H1 (cell line): Measurements from ENCODE around the gene PTGFR. TPM values are rescaled to one million over a fixed set of nuclear protein-coding genes. Genes with fewer than 3 reads are reported as not detected.

Experiments
- CTCF ChIA-PET: fragments of 300-600 bp; sonication (Branson Sonifier 250); formaldehyde crosslinking; loops from one replicate; lab custom pipeline; 2021; ENCODE audit not compliant: partially characterized antibody; lab: Charles Lee
- POLR2A ChIA-PET: fragments of 300-600 bp; sonication (Branson Sonifier 250); formaldehyde crosslinking; loops from one replicate; lab custom pipeline; 2021; ENCODE audit warnings: inconsistent platforms; ENCODE audit not compliant: partially characterized antibody; lab: Charles Lee
- DNase-seq, 2 experiments: peaks; one replicate each; pipeline versions ENCODE4 v3.0.0 to v3.0.0-alpha.2; 2010 to 2022; ENCODE audit warnings: low spot score in 2 of 2, low read depth in 1 of 2, mixed read lengths in 1 of 2
- FAIRE-seq: peaks from 2 replicates; lab custom pipeline; 2011; peaks lifted over from hg19 to GRCh38; lab: Jason Lieb, UNC
- H2AFZ ChIP-seq: 2 replicates; pipeline ENCODE4 v1.8.1; 2012; ENCODE audit warnings: low read length, inconsistent platforms
- H2AK5ac ChIP-seq: 2 replicates; pipeline ENCODE4 v1.6.1; 2013; ENCODE audit warnings: low read depth, low read length
- H2BK120ac ChIP-seq: replicated peaks from 2 replicates; pipeline ENCODE3; 2013; ENCODE audit warnings: low read depth, low read length, inconsistent platforms
- H2BK12ac ChIP-seq: 2 replicates; pipeline ENCODE4 v1.6.1; 2013; ENCODE audit warnings: low read depth, low read length
- H2BK15ac ChIP-seq: 2 replicates; pipeline ENCODE4 v1.6.1; 2013; ENCODE audit warnings: low read length
- H2BK20ac ChIP-seq: 2 replicates; pipeline ENCODE4 v1.6.1; 2013; ENCODE audit warnings: low read length
- H2BK5ac ChIP-seq: 2 replicates; pipeline ENCODE4 v1.6.1; 2013; ENCODE audit warnings: low read depth, low read length
- H3K14ac ChIP-seq: 2 replicates; pipeline ENCODE4 v1.6.1; 2013; ENCODE audit warnings: inconsistent platforms; ENCODE audit not compliant: insufficient read length
- H3K18ac ChIP-seq: 2 replicates; pipeline ENCODE4 v1.6.1; 2013; ENCODE audit warnings: low read length; ENCODE audit errors: extremely low read depth
- H3K23ac ChIP-seq: 2 replicates; pipeline ENCODE4 v1.6.1; 2013; ENCODE audit warnings: inconsistent platforms; ENCODE audit not compliant: insufficient read length
- H3K23me2 ChIP-seq: 2 replicates; pipeline ENCODE4 v1.6.1; 2013; ENCODE audit warnings: low read depth, low read length
- H3K27ac ChIP-seq: 2 replicates; pipeline ENCODE4 v1.6.1; 2011; ENCODE audit warnings: low read depth, low read length, inconsistent platforms
- H3K27me3 ChIP-seq, 4 experiments: replicated peaks in 1 of 4; 1 replicate in 1 of 4; 2 replicates in 3 of 4; pipeline versions ENCODE4 v1.6.1 to v1.8.1; 2011 to 2013; ENCODE audit warnings: low read length in 3 of 4, mild to moderate bottlenecking in 3 of 4, inconsistent platforms in 2 of 4, mixed read lengths in 2 of 4, moderate library complexity in 1 of 4; ENCODE audit not compliant: control insufficient read depth in 3 of 4, insufficient read depth in 3 of 4; ENCODE audit errors: extremely low read depth in 1 of 4
- H3K36me3 ChIP-seq, 4 experiments: 2 replicates each; pipeline versions ENCODE4 v1.6.1 to v1.8.1; 2011 to 2013; ENCODE audit warnings: mild to moderate bottlenecking in 4 of 4, low read length in 3 of 4, moderate library complexity in 2 of 4, control low read depth in 1 of 4, inconsistent platforms in 1 of 4; ENCODE audit not compliant: insufficient read depth in 4 of 4, control insufficient read depth in 2 of 4
- H3K4ac ChIP-seq: replicated peaks from 2 replicates; pipeline ENCODE3; 2013; ENCODE audit warnings: low read length, low read depth, mixed read lengths, inconsistent platforms; ENCODE audit not compliant: insufficient read length
- H3K4me1 ChIP-seq, 4 experiments: replicated peaks in 1 of 4; 1 replicate in 1 of 4; 2 replicates in 3 of 4; pipeline versions ENCODE4 v1.6.1 to v1.8.1; 2011 to 2013; ENCODE audit warnings: low read length in 3 of 4, inconsistent platforms in 2 of 4, mixed read lengths in 1 of 4; ENCODE audit not compliant: insufficient read depth in 4 of 4, control insufficient read depth in 3 of 4
- H3K4me2 ChIP-seq, 2 experiments: 2 replicates each; pipeline versions ENCODE4 v1.6.1 to v1.8.1; 2011 to 2013; ENCODE audit warnings: low read depth in 2 of 2, low read length in 2 of 2, control low read depth in 1 of 2, inconsistent platforms in 1 of 2, mild to moderate bottlenecking in 1 of 2; ENCODE audit not compliant: insufficient read depth in 1 of 2
- H3K4me3 ChIP-seq, 4 experiments: fragments of 200-600, 300-600 bp in 1 of 4; sonication (generic), shearing (Covaris generic), sonication (Bioruptor Twin) in 1 of 4; 2 replicates each; pipeline versions ENCODE4 v1.5.1 to v1.8.1; 2011 to 2016; ENCODE audit warnings: low read length in 4 of 4, low read depth in 3 of 4, control low read depth in 2 of 4, inconsistent platforms in 2 of 4, mild to moderate bottlenecking in 2 of 4, mixed read lengths in 1 of 4, moderate library complexity in 1 of 4; ENCODE audit not compliant: insufficient read depth in 2 of 4; ENCODE audit errors: extremely low read depth in 1 of 4
- H3K56ac ChIP-seq: replicated peaks from 2 replicates; pipeline ENCODE3; 2013; ENCODE audit warnings: low read depth, mild to moderate bottlenecking, mixed read lengths, low read length, inconsistent platforms; ENCODE audit not compliant: insufficient read length
- H3K79me1 ChIP-seq: 2 replicates; pipeline ENCODE4 v1.6.1; 2013; ENCODE audit warnings: low read depth, low read length, control low read depth
- H3K79me2 ChIP-seq, 2 experiments: 2 replicates each; pipeline versions ENCODE4 v1.6.1 to v1.8.1; 2012 to 2013; ENCODE audit warnings: low read length in 2 of 2, mild to moderate bottlenecking in 2 of 2, inconsistent platforms in 1 of 2; ENCODE audit not compliant: insufficient read depth in 2 of 2, control insufficient read depth in 1 of 2
- H3K9ac ChIP-seq, 4 experiments: replicated peaks in 1 of 4; 1 replicate in 1 of 4; 2 replicates in 3 of 4; pipeline versions ENCODE4 v1.6.1 to v1.8.1; 2011 to 2013; ENCODE audit warnings: low read depth in 3 of 4, low read length in 3 of 4, control low read depth in 2 of 4, mild to moderate bottlenecking in 2 of 4, moderate library complexity in 2 of 4, inconsistent platforms in 1 of 4; ENCODE audit errors: extremely low read depth in 1 of 4
- H3K9me3 ChIP-seq, 2 experiments: 2 replicates each; pipeline versions ENCODE4 v1.6.1 to v1.8.1; 2012 to 2013; ENCODE audit warnings: mild to moderate bottlenecking in 2 of 2, moderate library complexity in 2 of 2, control low read depth in 1 of 2, inconsistent platforms in 1 of 2, low read depth in 1 of 2, low read length in 1 of 2, mixed read lengths in 1 of 2; ENCODE audit not compliant: insufficient read depth in 2 of 2
- H4K20me1 ChIP-seq, 2 experiments: replicated peaks in 1 of 2; 2 replicates each; pipeline versions ENCODE3 to v1.8.1; 2011 to 2013; ENCODE audit warnings: inconsistent platforms in 2 of 2, low read length in 2 of 2, mild to moderate bottlenecking in 1 of 2; ENCODE audit not compliant: insufficient read depth in 2 of 2, control insufficient read depth in 1 of 2
- H4K5ac ChIP-seq: 2 replicates; pipeline ENCODE4 v1.6.1; 2013; ENCODE audit warnings: low read length, low read depth, mixed read lengths, inconsistent platforms; ENCODE audit not compliant: insufficient read length
- H4K8ac ChIP-seq: 2 replicates; pipeline ENCODE4 v1.8.0; 2013; ENCODE audit warnings: mild to moderate bottlenecking, moderate library complexity, low read length, inconsistent platforms; ENCODE audit not compliant: insufficient read depth; ENCODE audit errors: extremely low read depth
- H4K91ac ChIP-seq: replicated peaks from 2 replicates; pipeline ENCODE3; 2013; ENCODE audit warnings: low read length, mixed read lengths, inconsistent platforms; ENCODE audit not compliant: insufficient read length
- ASH2L ChIP-seq: fragments of 200-600, 300-600 bp; sonication (generic); IDR thresholded peaks from one replicate; pipeline ENCODE4 v1.7.1; 2017; ENCODE audit warnings: low read length
- CTBP2 ChIP-seq: IDR thresholded peaks from 2 replicates; pipeline ENCODE4 v1.7.0; 2011; ENCODE audit warnings: borderline replicate concordance, mild to moderate bottlenecking, moderate library complexity, mixed read lengths, low read length; ENCODE audit not compliant: insufficient read depth, insufficient read length
- E2F6 ChIP-seq: IDR thresholded peaks from 2 replicates; pipeline ENCODE4 v1.6.1; 2012; ENCODE audit warnings: inconsistent platforms
- EZH2 ChIP-seq: fragments of 200-600 bp; sonication (generic); IDR thresholded peaks from 2 replicates; pipeline ENCODE4 v1.7.1; 2012; ENCODE audit warnings: low read depth, mild to moderate bottlenecking, moderate library complexity, low read length, inconsistent platforms; ENCODE audit not compliant: severe bottlenecking
- KDM4A ChIP-seq: IDR thresholded peaks from one replicate; pipeline ENCODE4 v1.7.1; 2012; ENCODE audit warnings: low read depth, mild to moderate bottlenecking, moderate library complexity, low read length, inconsistent platforms; ENCODE audit not compliant: severe bottlenecking
- POLR2A ChIP-seq, 2 experiments: IDR thresholded peaks; 1 replicate in 1 of 2; 2 replicates in 1 of 2; pipeline ENCODE4 v1.6.1; 2011; ENCODE audit warnings: low read depth in 2 of 2, low read length in 2 of 2, mild to moderate bottlenecking in 2 of 2; ENCODE audit errors: control extremely low read depth in 1 of 2
- RBBP5 ChIP-seq: IDR thresholded peaks from 2 replicates; pipeline ENCODE4 v1.7.1; 2012; ENCODE audit warnings: low read depth, mild to moderate bottlenecking, inconsistent platforms, low read length, moderate library complexity, borderline replicate concordance
- RNF2 ChIP-seq: fragments of 200-900, 300-1000 bp; sonication (generic); IDR thresholded peaks from 2 replicates; pipeline ENCODE4 v1.7.1; 2016; ENCODE audit warnings: borderline replicate concordance, low read depth, mild to moderate bottlenecking, antibody characterized with exemption, low read length; ENCODE audit not compliant: poor library complexity, severe bottlenecking; ENCODE audit errors: missing control alignments
- SUZ12 ChIP-seq: fragments of 200-600 bp; sonication (generic); IDR thresholded peaks from 2 replicates; pipeline ENCODE4 v1.6.1; 2012; ENCODE audit warnings: mild to moderate bottlenecking, inconsistent platforms, low read length, moderate library complexity, mixed read lengths
- TEAD4 ChIP-seq: IDR thresholded peaks from 2 replicates; pipeline ENCODE4 v1.6.1; 2012; ENCODE audit warnings: low read depth, low read length, inconsistent platforms, mixed read lengths
- WGBS, 2 experiments: shearing (Covaris generic) in 1 of 2; methylation state at CpG; one replicate each; pipeline versions ENCODE4 v1.1.6 to v1.1.7; 2013 to 2015; ENCODE audit warnings: low lambda C conversion rate in 2 of 2, mixed read lengths in 2 of 2, inconsistent platforms in 1 of 2, low coverage in 1 of 2, missing lambda C conversion rate in 1 of 2; ENCODE audit not compliant: insufficient replicate concordance in 2 of 2, insufficient coverage in 1 of 2, insufficient read length in 1 of 2; ENCODE audit errors: extremely low coverage in 1 of 2, missing lambda C conversion rate in 1 of 2; 5-methylcytosine and 5-hydroxymethylcytosine counted together
- polyA plus RNA-seq, 7 experiments: library from polyadenylated mRNA; depleted of rRNA in 3 of 7; stranded (reverse) in 5 of 7; unstranded in 2 of 7; fragments of >200 nt in 5 of 7; fragments of 200-250 nt in 2 of 7; gene quantifications; 1 replicate in 5 of 7; 2 replicates in 1 of 7; 4 replicates in 1 of 7; pipeline versions ENCODE4 v1.2.1 to v1.2.3, GENCODE V29; 2011 to 2013; ENCODE audit warnings: missing spikeins in 2 of 7, mixed read lengths in 2 of 7
- total RNA-seq: library from RNA; stranded (reverse); fragmentation: NEBNext Ultra II Directional; extraction: Animal tissue kit (Norgen Biotek cat#: 25700); gene quantifications from 2 replicates; pipeline ENCODE4 v1.2.1, GENCODE V29; 2021
- TF ChIP-seq, protein P1 (sequence below): IDR thresholded peaks from 2 replicates; pipeline ENCODE4 v1.6.1; 2012; ENCODE audit warnings: inconsistent platforms

Gene PTGFR
- total and polyA plus RNA-seq, 2 of the 8 experiments (the other 6 are each of a cell fraction or from before 2014, with no cell fraction given) = 0.02 TPM; not detected in 1

GRCh38 chr1:78491451-78492071, 787 bp downstream of the PTGFR start:
- H3K36me3 ChIP-seq = no peaks in the 10 kb centered on the region
- H3K18ac ChIP-seq = no peak overlapping the region
- H4K8ac ChIP-seq = no peak overlapping the region
- 0 out of 7 replicates have a peak, but pooled peaks cover 0 to 4% (median 0%) of the 10 kb centered on the region in 4 experiments for H3K4me1 ChIP-seq
- 11% methylated on average over 36 of the region's 37 CpGs; no CpG with 5 or more reads in 1 of the 2 experiments for WGBS, 2 experiments
- POLR2A ChIA-PET = no interaction called here
- H3K4me2 ChIP-seq = peak overlapping the region; percentile 96 to 97
- no peaks in the 10 kb centered on the region for H3K9me3 ChIP-seq
- peak overlapping the region; percentile 60 to 85 (median 64) for H3K4me3 ChIP-seq
- no peaks in the 10 kb centered on the region for H3K79me1 ChIP-seq
- H3K4ac ChIP-seq = no peak overlapping the region
- H4K5ac ChIP-seq = no peak overlapping the region
- no peak overlapping the region for H3K23ac ChIP-seq
- H2BK5ac ChIP-seq = no peak overlapping the region
- H2BK20ac ChIP-seq = no peak overlapping the region
- peaks cover 11% of the 10 kb centered on the region for H3K23me2 ChIP-seq
- no peak overlapping the region for H2BK120ac ChIP-seq
- H2AK5ac ChIP-seq = no peak overlapping the region
- H4K91ac ChIP-seq = no peak overlapping the region
- FAIRE-seq (no peak), DNase-seq (peak in 1 of 2 experiments; percentile 65)
- H4K20me1 ChIP-seq = no peaks in the 10 kb centered on the region
- no peak overlapping the region for H3K56ac ChIP-seq
- H2BK15ac ChIP-seq = no peak overlapping the region
- H3K79me2 ChIP-seq = no peaks in the 10 kb centered on the region
- no peak overlapping the region for H3K14ac ChIP-seq
- H3K27ac ChIP-seq = no peak overlapping the region
- CTCF ChIA-PET = interaction anchor here (0.9 to 2.0 kb wide), 3 partner anchors 15 to 65 kb away, joined by 3 to 8 read pairs (median 4); no protein-coding TSS in a partner anchor
- no peak overlapping the region; a peak in 1 of 7 replicates for H3K9ac ChIP-seq
- peak overlapping the region; percentile 83 for H2AFZ ChIP-seq
- H3K27me3 ChIP-seq = peaks cover 11 to 35% (median 26%) of the 10 kb centered on the region in 4 experiments
- no peak overlapping the region for H2BK12ac ChIP-seq
- TF ChIP-seq RBBP5 (no peak), POLR2A (IDR thresholded peaks at IDR 0.05; ENCODE audit: control extremely low read depth in 1 of 2, low read depth in 2 of 2, low read length in 2 of 2) (no peak), KDM4A (peak; percentile 0), ASH2L (peak; percentile 57), RNF2 (peak; percentile 6), E2F6 (peak; percentile 36; the same call in 1 of the 2 replicates), SUZ12 (peak; percentile 86), CTBP2 (no peak), EZH2 (peak; percentile 66), TEAD4 (no peak)
- TF ChIP-seq, protein P1, sequence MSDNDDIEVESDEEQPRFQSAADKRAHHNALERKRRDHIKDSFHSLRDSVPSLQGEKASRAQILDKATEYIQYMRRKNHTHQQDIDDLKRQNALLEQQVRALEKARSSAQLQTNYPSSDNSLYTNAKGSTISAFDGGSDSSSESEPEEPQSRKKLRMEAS = 0 out of 2 replicates have a peak, but pooled peaks have one; percentile 5
